Spleen (tissue), 7 donors: ENCODE measurements around the gene FARP1.

Experiments
- CTCF ChIP-seq, 11 experiments: fragments of 200-600 bp in 7 of 11; fragments of 450-650 bp in 4 of 11; sonication (generic) in 4 of 11; IDR thresholded peaks in 8 of 11; conservative IDR thresholded peaks in 3 of 11; 1 replicate in 7 of 11; 2 replicates in 4 of 11; pipeline versions ENCODE4 v1.4.0 to v1.8.0; 2016 to 2021; ENCODE audit warnings: antibody characterized with exemption in 11 of 11, inconsistent platforms in 4 of 11, mild to moderate bottlenecking in 1 of 11
- POLR2A ChIP-seq, 3 donors: fragments of 450-650 bp; IDR thresholded peaks; one replicate each; pipeline ENCODE4 v1.5.1; 2017; ENCODE audit warnings: antibody characterized with exemption in 3 of 3, mild to moderate bottlenecking in 1 of 3
- donor health status: DM: no; HTN: no; CAD: no; lungs with moderate emphysema.
- donor health status: DM: no; HTN: no; CAD: no.
- donor health status: DM: no; HTN: no; CAD: no.

- no peak for TF ChIP-seq CTCF (IDR thresholded peaks at IDR 0.05 in 8 of 11, conservative IDR thresholded peaks at IDR 0.05 in 3 of 11)
- TF ChIP-seq POLR2A (IDR thresholded peaks at IDR 0.05) = no peak
These were observed 307.7 kb downstream of the FARP1 start for GRCh38 chr13:98450539-98451111.
